Non-pigmented ciliary epithelial cell (primary cell): ENCODE results near the gene ATP2B3.

ENCODE experiments used
- DNase-seq: peaks from one replicate; pipeline ENCODE4 v3.0.0-alpha.2; 2010; ENCODE audit warnings: low read depth

Gene ATP2B3

GRCh38 chrX:153510383-153510782 lies 7.1 kb upstream of the ATP2B3 start:
- no peak for DNase-seq

- no peak for DNase-seq
Measured at GRCh38 chrX:153511784-153512500, 5.5 kb upstream of the ATP2B3 start.

GRCh38 chrX:153512501-153512893 lies 4.9 kb upstream of the ATP2B3 start:
- DNase-seq, result no peak

GRCh38 chrX:153513265-153513664 lies 4.2 kb upstream of the ATP2B3 start:
- no peak for DNase-seq

GRCh38 chrX:153514259-153514658 lies 3.2 kb upstream of the ATP2B3 start:
- DNase-seq, result no peak

GRCh38 chrX:153515435-153515834 lies 2.0 kb upstream of the ATP2B3 start:
- DNase-seq, result no peak

- DNase-seq, result no peak
Measured at GRCh38 chrX:153516073-153516472, 1.4 kb upstream of the ATP2B3 start.

- no peak for DNase-seq
Measured at GRCh38 chrX:153517946-153518834, 748 bp downstream of the ATP2B3 start.

GRCh38 chrX:153519569-153520286 lies 2.3 kb downstream of the ATP2B3 start:
- no peak for DNase-seq

GRCh38 chrX:153520287-153520917 lies 3.0 kb downstream of the ATP2B3 start:
- no peak for DNase-seq

GRCh38 chrX:153521034-153521433 lies 3.6 kb downstream of the ATP2B3 start:
- no peak for DNase-seq

- DNase-seq, result no peak
Measured at GRCh38 chrX:153522259-153522658, 4.8 kb downstream of the ATP2B3 start.

- DNase-seq, result no peak
Measured at GRCh38 chrX:153523269-153523668, 5.8 kb downstream of the ATP2B3 start.

GRCh38 chrX:153524234-153524633 lies 6.8 kb downstream of the ATP2B3 start:
- no peak for DNase-seq

GRCh38 chrX:153525451-153525850 lies 8.0 kb downstream of the ATP2B3 start:
- no peak for DNase-seq

- DNase-seq, result no peak
Measured at GRCh38 chrX:153526042-153526441, 8.6 kb downstream of the ATP2B3 start.

GRCh38 chrX:153526801-153527200 lies 9.4 kb downstream of the ATP2B3 start:
- DNase-seq, result no peak

GRCh38 chrX:153527208-153527607 lies 9.8 kb downstream of the ATP2B3 start:
- no peak for DNase-seq

- DNase-seq, result no peak
Measured at GRCh38 chrX:153530411-153531129, 13.1 kb downstream of the ATP2B3 start.

GRCh38 chrX:153533091-153533490 lies 15.6 kb downstream of the ATP2B3 start:
- DNase-seq, result no peak

- DNase-seq, result no peak
Measured at GRCh38 chrX:153537080-153537479, 19.6 kb downstream of the ATP2B3 start.
